ENCODE data around the gene USP47.

The USP47 gene

GRCh38 chr11:11923828-11924227 is 82.1 kb downstream of the USP47 start:
- Mint-ChIP-seq H3K36me3 (ENCODE audit: low read depth) (peaks cover 69% of the 10 kb centered on the region), H3K27ac (no peak overlapping the region), H3K4me1 (no peaks in the 10 kb centered on the region), H3K4me3 (no peak overlapping the region), H3K9me3 (peaks cover 18% of the 10 kb centered on the region), H3K27me3 (ENCODE audit: low read depth) (no peaks in the 10 kb centered on the region)
- no peak for TF ChIP-seq CTCF (IDR thresholded peaks at IDR 0.05; ENCODE audit: unreplicated experiment in 3 of 3)

GRCh38 chr11:11929920-11930319 is 88.1 kb downstream of the USP47 start:
- H3K4me3 Mint-ChIP-seq: no peak overlapping the region
- H3K27me3 Mint-ChIP-seq (ENCODE audit: low read depth): no peaks in the 10 kb centered on the region
- peak overlapping the region in 1 of 3 experiments; percentile 14 for H3K27ac Mint-ChIP-seq
- no peak for TF ChIP-seq CTCF (IDR thresholded peaks at IDR 0.05; ENCODE audit: unreplicated experiment in 3 of 3)
- H3K36me3 Mint-ChIP-seq (ENCODE audit: low read depth): peaks cover 88% of the 10 kb centered on the region
- no peaks in the 10 kb centered on the region for H3K4me1 Mint-ChIP-seq
- peaks cover 15% of the 10 kb centered on the region for H3K9me3 Mint-ChIP-seq

- no peaks in the 10 kb centered on the region for H3K4me1 Mint-ChIP-seq
- TF ChIP-seq CTCF (IDR thresholded peaks at IDR 0.05; ENCODE audit: unreplicated experiment in 3 of 3): peak; percentile 46 to 60 (median 50)
- no peak overlapping the region for H3K4me3 Mint-ChIP-seq
Measured at GRCh38 chr11:11931461-11932055, 89.8 kb downstream of the USP47 start.

GRCh38 chr11:11935536-11935935 is 93.8 kb downstream of the USP47 start:
- H3K4me1 Mint-ChIP-seq: no peaks in the 10 kb centered on the region
- no peak overlapping the region for H3K27ac Mint-ChIP-seq
- no peak for TF ChIP-seq CTCF (IDR thresholded peaks at IDR 0.05; ENCODE audit: unreplicated experiment in 3 of 3)
- peaks cover 87% of the 10 kb centered on the region for H3K36me3 Mint-ChIP-seq (ENCODE audit: low read depth)
- H3K27me3 Mint-ChIP-seq (ENCODE audit: low read depth): no peaks in the 10 kb centered on the region
- no peaks in the 10 kb centered on the region for H3K9me3 Mint-ChIP-seq
- H3K4me3 Mint-ChIP-seq: no peak overlapping the region

More at GRCh38 chr11:11931461-11932055, 89.8 kb downstream of the USP47 start:
- peaks cover 85% of the 10 kb centered on the region for H3K36me3 Mint-ChIP-seq (ENCODE audit: low read depth)
- peaks cover 6% of the 10 kb centered on the region for H3K9me3 Mint-ChIP-seq
- no peaks in the 10 kb centered on the region for H3K27me3 Mint-ChIP-seq (ENCODE audit: low read depth)
- no peak overlapping the region for H3K27ac Mint-ChIP-seq

GRCh38 chr11:11937433-11937832 is 95.7 kb downstream of the USP47 start:
- Mint-ChIP-seq H3K27me3 (ENCODE audit: low read depth) (no peaks in the 10 kb centered on the region), H3K36me3 (ENCODE audit: low read depth) (peaks cover 76% of the 10 kb centered on the region), H3K4me3 (no peak overlapping the region), H3K9me3 (no peaks in the 10 kb centered on the region), H3K4me1 (no peaks in the 10 kb centered on the region), H3K27ac (no peak overlapping the region)
- no peak for TF ChIP-seq CTCF (IDR thresholded peaks at IDR 0.05; ENCODE audit: unreplicated experiment in 3 of 3)

- TF ChIP-seq CTCF (IDR thresholded peaks at IDR 0.05; ENCODE audit: unreplicated experiment in 3 of 3): no peak
- no peak overlapping the region for H3K4me3 Mint-ChIP-seq
Measured at GRCh38 chr11:11937957-11938356, 96.2 kb downstream of the USP47 start.

More at GRCh38 chr11:11937957-11938356, 96.2 kb downstream of the USP47 start:
- Mint-ChIP-seq H3K36me3 (ENCODE audit: low read depth) (peaks cover 76% of the 10 kb centered on the region), H3K27me3 (ENCODE audit: low read depth) (no peaks in the 10 kb centered on the region), H3K9me3 (no peaks in the 10 kb centered on the region), H3K27ac (no peak overlapping the region), H3K4me1 (no peaks in the 10 kb centered on the region)
